K562 (cell line): ENCODE data around the gene HMGCL.

Experiments
- BHLHE40 ChIP-seq: IDR thresholded peaks from 2 replicates; pipeline ENCODE4 v1.6.1; 2011; ENCODE audit warnings: low read length, improper control_type of control experiment
- CTCF ChIP-seq, 3 experiments: IDR thresholded peaks in 2 of 3; conservative IDR thresholded peaks in 1 of 3; 2 replicates each; pipeline ENCODE4 v1.5.1; 2011 to 2012; ENCODE audit warnings: low read length in 3 of 3, mild to moderate bottlenecking in 3 of 3, control low read depth in 2 of 3, improper control_type of control experiment in 1 of 3, inconsistent platforms in 1 of 3, low read depth in 1 of 3, mixed read lengths in 1 of 3, moderate library complexity in 1 of 3; ENCODE audit not compliant: insufficient read depth in 2 of 3
- FOXM1 ChIP-seq, 2 experiments: fragments of 450-650 bp in 1 of 2; sonication (generic) in 1 of 2; formaldehyde crosslinking in 1 of 2; IDR thresholded peaks; 2 replicates each; pipeline versions ENCODE4 v1.6.1 to v1.9.0; 2017 to 2022; ENCODE audit warnings: low read depth in 2 of 2, mild to moderate bottlenecking in 2 of 2, missing genetic modification reagents in 1 of 2, moderate library complexity in 1 of 2
- STAT5B ChIP-seq: fragments of 250-450 bp; sonication (Bioruptor Pico); IDR thresholded peaks from 2 replicates; pipeline ENCODE4 v1.8.0; 2021; ENCODE audit warnings: mild to moderate bottlenecking, inconsistent platforms
- TAF1 ChIP-seq: IDR thresholded peaks from 2 replicates; pipeline ENCODE4 v1.6.1; 2011; ENCODE audit warnings: mild to moderate bottlenecking, low read length, moderate library complexity; ENCODE audit not compliant: insufficient read depth, control insufficient read depth, severe bottlenecking; ENCODE audit errors: extremely low read depth
- TCF7L2 ChIP-seq: fragments of 150-350 bp; IDR thresholded peaks from 2 replicates; pipeline ENCODE4 v1.6.1; 2016; ENCODE audit warnings: low read depth, mild to moderate bottlenecking, low read length, moderate library complexity
- TRIM28 ChIP-seq: fragments of 450-650 bp; IDR thresholded peaks from 2 replicates; pipeline ENCODE4 v1.6.1; 2017
- YY1 ChIP-seq, 3 experiments: IDR thresholded peaks; 2 replicates each; pipeline ENCODE4 v1.6.1; 2011; ENCODE audit warnings: low read length in 2 of 3, mild to moderate bottlenecking in 2 of 3, moderate library complexity in 2 of 3, borderline replicate concordance in 1 of 3, control low read depth in 1 of 3, low read depth in 1 of 3; ENCODE audit not compliant: insufficient read depth in 3 of 3, insufficient replicate concordance in 2 of 3, control insufficient read depth in 1 of 3, insufficient read length in 1 of 3; ENCODE audit errors: extremely low read depth in 1 of 3
- ZBTB7A ChIP-seq: IDR thresholded peaks from 2 replicates; pipeline ENCODE4 v1.6.1; 2011; ENCODE audit warnings: low read depth, mild to moderate bottlenecking, low read length, moderate library complexity, borderline replicate concordance; ENCODE audit not compliant: control insufficient read depth
- ZNF124 ChIP-seq: sonication (generic); formaldehyde crosslinking; IDR thresholded peaks from 2 replicates; pipeline ENCODE4 v1.8.1; 2022; ENCODE audit warnings: missing genetic modification reagents
- ZNF445 ChIP-seq: fragments of 250-450 bp; sonication (Bioruptor Pico); IDR thresholded peaks from 2 replicates; pipeline ENCODE4 v1.4.0; 2020; ENCODE audit warnings: low read depth, mild to moderate bottlenecking, moderate library complexity
- ZNF780A ChIP-seq: fragments of 250-450 bp; sonication (Bioruptor Pico); IDR thresholded peaks from 2 replicates; pipeline ENCODE4 v1.5.0; 2021; ENCODE audit warnings: mild to moderate bottlenecking

DNA sequence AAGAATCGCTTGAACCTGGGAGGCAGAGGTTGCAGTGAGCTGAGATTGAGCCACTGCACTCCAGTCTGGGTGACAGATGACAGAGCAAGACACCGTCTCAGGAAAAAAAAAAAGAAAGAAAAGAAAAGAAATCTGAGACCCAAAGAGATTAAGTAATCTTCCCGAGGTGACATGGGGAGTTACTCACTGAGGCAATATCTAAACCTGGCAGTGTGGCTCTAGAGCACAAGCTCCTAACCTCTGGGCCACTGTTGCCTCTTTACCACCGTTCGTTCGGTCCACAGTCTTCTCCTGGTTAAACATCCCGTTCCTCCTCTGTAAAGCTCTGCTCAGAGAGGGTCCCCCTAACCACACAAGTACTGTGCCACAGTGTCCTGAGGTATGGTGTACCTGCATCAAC lies 1.5 kb downstream of the HMGCL start:
- no peak for TF ChIP-seq CTCF (IDR thresholded peaks at IDR 0.05 in 2 of 3, conservative IDR thresholded peaks at IDR 0.05 in 1 of 3; ENCODE audit: insufficient read depth in 2 of 3, low read depth in 1 of 3, low read length in 3 of 3)
- no peak for TF ChIP-seq STAT5B
- TF ChIP-seq TAF1: no peak
- TF ChIP-seq TCF7L2: no peak
- TF ChIP-seq FOXM1 (IDR thresholded peaks at IDR 0.05; ENCODE audit: low read depth): no peak
- no peak for TF ChIP-seq FOXM1 (CRISPR knock-in tag; IDR thresholded peaks at IDR 0.05; ENCODE audit: low read depth)
- no peak for TF ChIP-seq ZNF445 (CRISPR knock-in tag)
- TF ChIP-seq BHLHE40: no peak
- no peak for TF ChIP-seq ZBTB7A
- no peak for TF ChIP-seq YY1 (IDR thresholded peaks at IDR 0.05; ENCODE audit: borderline replicate concordance in 1 of 3, control insufficient read depth in 1 of 3, extremely low read depth in 1 of 3, insufficient read depth in 3 of 3, insufficient read length in 1 of 3, insufficient replicate concordance in 2 of 3, low read depth in 1 of 3, low read length in 2 of 3)
- TF ChIP-seq TRIM28: no peak
- TF ChIP-seq ZNF124: no peak
- no peak for TF ChIP-seq ZNF780A (CRISPR knock-in tag)
